ENCODE results near the gene MRTFB. TPM values are rescaled to one million over a fixed set of nuclear protein-coding genes. Genes with fewer than 3 reads are reported as not detected.

The MRTFB gene
- total RNA-seq, 1 experiment from 2014 or later, result 90.5 TPM

GRCh38 chr16:14248791-14249190 is 177.7 kb downstream of the MRTFB start:
- ATAC-seq (no peak), DNase-seq (ENCODE audit: low read depth, low spot score) (no peak)
- H3K9me3 ChIP-seq (ENCODE audit: control insufficient read depth, insufficient read depth, low read depth, low read length), result no peaks in the 10 kb centered on the region
- no peaks in the 10 kb centered on the region for H3K4me1 ChIP-seq (ENCODE audit: control insufficient read depth, insufficient read depth, low read length)
- no TSS peak for BruUV-seq (replicated peaks)
- CTCF ChIA-PET, result interaction anchor here (1.7 kb wide), 1 partner anchor 37 kb away, joined by 7 read pairs; no protein-coding TSS in a partner anchor
- no peak overlapping the region for H3K27ac ChIP-seq (ENCODE audit: low read length)
- intact Hi-C loops (cut with micrococcal nuclease; ENCODE audit: unreplicated experiment), result loop anchor here (10.0 kb wide), 2 partner anchors 276 to 324 kb away; partner anchors contain the start of gene ERCC4
- TF ChIP-seq POLR2AphosphoS5 (IDR thresholded peaks at IDR 0.05; ENCODE audit: low read depth, low read length) (no peak), TCF7L2 (IDR thresholded peaks at IDR 0.05; ENCODE audit: low read depth, low read length) (no peak), CTCF (IDR thresholded peaks at IDR 0.05) (no peak)
- H3K36me3 ChIP-seq (ENCODE audit: control insufficient read depth, insufficient read depth, low read length), result peaks cover 56% of the 10 kb centered on the region
- H3K4me3 ChIP-seq (ENCODE audit: low read depth in 2 of 2, low read length in 2 of 2), result no peak overlapping the region
- in situ Hi-C loops (cut with HindIII; ENCODE audit: low pct_unique_long_range_greater_than_20kb, low sequenced_read_pairs), result loop anchor here (25.0 kb wide), 1 partner anchor 311 kb away; no protein-coding TSS in a partner anchor
- H3K27me3 ChIP-seq (ENCODE audit: control insufficient read depth, insufficient read depth, low read length), result no peaks in the 10 kb centered on the region
- POLR2A ChIA-PET, result no interaction called here

- no TSS peak for BruUV-seq (replicated peaks)
- TF ChIP-seq SIN3A (IDR thresholded peaks at IDR 0.05; ENCODE audit: borderline replicate concordance, insufficient read depth, low read depth, low read length) (no peak), CTCF (IDR thresholded peaks at IDR 0.05) (peak; percentile 96), POLR2AphosphoS5 (IDR thresholded peaks at IDR 0.05; ENCODE audit: low read depth, low read length) (no peak), TCF7L2 (IDR thresholded peaks at IDR 0.05; ENCODE audit: low read depth, low read length) (no peak)
- Histone ChIP-seq H3K9me3 (ENCODE audit: control insufficient read depth, insufficient read depth, low read depth, low read length) (no peaks in the 10 kb centered on the region), H3K4me3 (ENCODE audit: low read depth in 2 of 2, low read length in 2 of 2) (no peak overlapping the region), H3K36me3 (ENCODE audit: control insufficient read depth, insufficient read depth, low read length) (peaks cover 56% of the 10 kb centered on the region), H3K4me1 (ENCODE audit: control insufficient read depth, insufficient read depth, low read length) (no peaks in the 10 kb centered on the region), H3K27me3 (ENCODE audit: control insufficient read depth, insufficient read depth, low read length) (no peaks in the 10 kb centered on the region), H3K27ac (ENCODE audit: low read length) (no peak overlapping the region)
- CTCF ChIA-PET, result interaction anchor here (0.5 to 1.7 kb wide), 5 partner anchors 36 to 333 kb away, joined by 3 to 7 read pairs (median 4); no protein-coding TSS in a partner anchor
- in situ Hi-C loops (cut with HindIII; ENCODE audit: low pct_unique_long_range_greater_than_20kb, low sequenced_read_pairs), result loop anchor here (25.0 kb wide), 1 partner anchor 312 kb away; no protein-coding TSS in a partner anchor
- peak; percentile 43 for DNase-seq (ENCODE audit: low read depth, low spot score)
- ATAC-seq, result peak; percentile 32; the same call in 1 of the 2 replicates
- POLR2A ChIA-PET, result no interaction called here
- intact Hi-C loops (cut with micrococcal nuclease; ENCODE audit: unreplicated experiment), result loop anchor here (10.0 kb wide), 2 partner anchors 275 to 325 kb away; partner anchors contain the start of gene ERCC4
Observed at GRCh38 chr16:14249291-14250032, 178.3 kb downstream of the MRTFB start.

GRCh38 chr16:14251419-14251818 is 180.3 kb downstream of the MRTFB start:
- Histone ChIP-seq H3K9me3 (ENCODE audit: control insufficient read depth, insufficient read depth, low read depth, low read length) (no peaks in the 10 kb centered on the region), H3K4me3 (ENCODE audit: low read depth in 2 of 2, low read length in 2 of 2) (no peak overlapping the region), H3K27ac (ENCODE audit: low read length) (no peak overlapping the region), H3K4me1 (ENCODE audit: control insufficient read depth, insufficient read depth, low read length) (no peaks in the 10 kb centered on the region), H3K36me3 (ENCODE audit: control insufficient read depth, insufficient read depth, low read length) (peaks cover 54% of the 10 kb centered on the region), H3K27me3 (ENCODE audit: control insufficient read depth, insufficient read depth, low read length) (no peaks in the 10 kb centered on the region)
- DNase-seq (ENCODE audit: low read depth, low spot score), result no peak
- POLR2A ChIA-PET, result no interaction called here
- in situ Hi-C loops (cut with HindIII; ENCODE audit: low pct_unique_long_range_greater_than_20kb, low sequenced_read_pairs), result no loop called here
- BruUV-seq (replicated peaks), result no TSS peak
- CTCF ChIA-PET, result interaction anchor here (0.7 kb wide), 1 partner anchor 334 kb away, joined by 8 read pairs; no protein-coding TSS in a partner anchor
- no peak for TF ChIP-seq SIN3A (IDR thresholded peaks at IDR 0.05; ENCODE audit: borderline replicate concordance, insufficient read depth, low read depth, low read length)
- no peak for TF ChIP-seq TCF7L2 (IDR thresholded peaks at IDR 0.05; ENCODE audit: low read depth, low read length)
- TF ChIP-seq CTCF (IDR thresholded peaks at IDR 0.05), result no peak
- no peak for TF ChIP-seq POLR2AphosphoS5 (IDR thresholded peaks at IDR 0.05; ENCODE audit: low read depth, low read length)
- no peak for TF ChIP-seq REST (IDR thresholded peaks at IDR 0.05; ENCODE audit: insufficient read depth in 1 of 2, low read depth in 2 of 2, low read length in 1 of 2)
- ATAC-seq, result no peak
- intact Hi-C loops (cut with micrococcal nuclease; ENCODE audit: unreplicated experiment), result no loop called here
